ENCODE measurements around the gene PPP4R2. TPM values are rescaled to one million over a fixed set of nuclear protein-coding genes. Genes with fewer than 3 reads are reported as not detected.

Gene PPP4R2, protein sequence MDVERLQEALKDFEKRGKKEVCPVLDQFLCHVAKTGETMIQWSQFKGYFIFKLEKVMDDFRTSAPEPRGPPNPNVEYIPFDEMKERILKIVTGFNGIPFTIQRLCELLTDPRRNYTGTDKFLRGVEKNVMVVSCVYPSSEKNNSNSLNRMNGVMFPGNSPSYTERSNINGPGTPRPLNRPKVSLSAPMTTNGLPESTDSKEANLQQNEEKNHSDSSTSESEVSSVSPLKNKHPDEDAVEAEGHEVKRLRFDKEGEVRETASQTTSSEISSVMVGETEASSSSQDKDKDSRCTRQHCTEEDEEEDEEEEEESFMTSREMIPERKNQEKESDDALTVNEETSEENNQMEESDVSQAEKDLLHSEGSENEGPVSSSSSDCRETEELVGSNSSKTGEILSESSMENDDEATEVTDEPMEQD
- 51.9 and 53.7 TPM in 2 replicates for total RNA-seq (2014; rRNA removed; shearing (Covaris generic))

DNA sequence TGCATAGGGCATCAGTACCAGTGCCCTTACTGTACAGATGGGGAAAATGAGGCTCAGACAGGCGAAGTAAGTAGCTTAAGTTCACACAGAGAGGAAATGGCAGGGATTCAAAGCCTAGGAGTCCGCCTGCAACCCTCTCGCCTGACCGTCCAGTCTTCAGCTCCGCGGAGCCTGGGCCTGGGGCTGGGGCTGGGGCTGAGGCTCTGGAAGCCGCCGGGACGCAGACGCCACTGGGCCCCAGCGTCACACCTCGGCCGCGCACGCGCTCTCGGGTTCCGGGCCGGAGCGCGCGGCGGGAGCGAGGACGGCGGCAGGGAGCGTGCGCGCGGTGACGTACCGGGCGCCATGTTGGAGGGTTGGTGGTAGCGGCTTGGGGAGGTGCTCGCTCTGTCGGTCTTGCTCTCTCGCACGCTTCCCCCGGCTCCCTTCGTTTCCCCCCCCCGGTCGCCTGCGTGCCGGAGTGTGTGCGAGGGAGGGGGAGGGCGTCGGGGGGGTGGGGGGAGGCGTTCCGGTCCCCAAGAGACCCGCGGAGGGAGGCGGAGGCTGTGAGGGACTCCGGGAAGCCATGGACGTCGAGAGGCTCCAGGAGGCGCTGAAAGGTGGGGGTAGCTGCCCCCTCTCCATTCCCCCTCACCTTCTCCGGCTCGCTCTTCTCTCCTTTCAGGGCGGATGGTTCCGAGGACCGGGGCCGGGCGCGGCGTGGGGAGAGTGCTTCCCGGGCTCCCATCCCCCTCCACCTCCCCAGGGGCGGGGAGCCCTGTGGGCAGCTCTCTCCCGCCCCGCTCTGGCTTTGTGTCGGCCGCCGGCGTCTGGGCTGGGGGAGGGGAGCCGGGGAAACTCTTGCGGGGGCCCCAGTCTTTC is at the start of gene PPP4R2:
PPP4R2 (plus strand) TSS at position 339 of the 861 bp plus-strand sequence; CDS start at position 566, 227 bp downstream.
- Histone ChIP-seq H3K4me1 (replicated peaks) (peaks cover 27% of the 10 kb centered on the region), H3K9me3 (replicated peaks) (no peaks in the 10 kb centered on the region), H3K4me3 (peak within 1 kb of the TSS; percentile 86), H3K27me3 (replicated peaks) (no peaks in the 10 kb centered on the region), H3K27ac (peak within 1 kb of the TSS; percentile 93), H3K36me3 (peaks cover 39% of the 10 kb centered on the region)
- peak; percentile 88 to 89 for DNase-seq (ENCODE audit: low read depth in 1 of 2, low spot score in 2 of 2)

- H3K4me1 ChIP-seq (replicated peaks): peaks cover 8% of the 10 kb centered on the region
- no peaks in the 10 kb centered on the region for H3K9me3 ChIP-seq (replicated peaks)
- H3K4me3 ChIP-seq: no peak overlapping the region
- DNase-seq (ENCODE audit: low read depth in 1 of 2, low spot score in 2 of 2): no peak
- H3K27me3 ChIP-seq (replicated peaks): no peaks in the 10 kb centered on the region
- no peaks in the 10 kb centered on the region for H3K36me3 ChIP-seq
- no peak overlapping the region for H3K27ac ChIP-seq
Measured at GRCh38 chr3:72947715-72948490, 48.7 kb upstream of the PPP4R2 start.

DNA sequence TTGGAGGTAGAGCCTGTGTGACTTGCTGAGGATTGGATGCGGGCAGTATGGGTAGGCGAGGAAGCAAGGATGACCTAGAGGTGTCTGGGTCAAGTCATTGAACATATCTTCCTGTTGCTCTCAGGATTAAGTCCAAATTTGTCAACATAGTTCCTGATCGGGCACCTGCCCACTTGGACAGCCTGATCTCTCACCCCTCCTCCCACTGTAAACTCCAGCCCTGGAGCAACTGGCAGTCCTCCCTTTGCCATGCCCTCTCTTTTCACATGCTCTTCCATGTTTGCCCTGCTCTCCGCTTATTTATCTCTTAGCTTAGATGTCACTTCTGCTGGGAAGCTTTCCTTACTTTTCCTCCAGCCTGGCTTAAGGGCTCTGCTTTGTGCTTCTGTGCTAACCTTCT is 47.6 kb upstream of the PPP4R2 start:
- no peaks in the 10 kb centered on the region for H3K27me3 ChIP-seq (replicated peaks)

GRCh38 chr3:72950372-72950771 is 46.2 kb upstream of the PPP4R2 start:
- Histone ChIP-seq H3K4me3 (no peak overlapping the region), H3K4me1 (replicated peaks) (peaks cover 6% of the 10 kb centered on the region), H3K27me3 (replicated peaks) (no peaks in the 10 kb centered on the region), H3K27ac (no peak overlapping the region), H3K36me3 (no peaks in the 10 kb centered on the region), H3K9me3 (replicated peaks) (no peaks in the 10 kb centered on the region)
- DNase-seq (ENCODE audit: low read depth in 1 of 2, low spot score in 2 of 2): no peak

More for the DNA sequence above, 47.6 kb upstream of the PPP4R2 start:
- Histone ChIP-seq H3K9me3 (replicated peaks) (no peaks in the 10 kb centered on the region), H3K27ac (no peak overlapping the region), H3K4me1 (replicated peaks) (peaks cover 8% of the 10 kb centered on the region), H3K4me3 (no peak overlapping the region), H3K36me3 (no peaks in the 10 kb centered on the region)
- no peak for DNase-seq (ENCODE audit: low read depth in 1 of 2, low spot score in 2 of 2)

DNA sequence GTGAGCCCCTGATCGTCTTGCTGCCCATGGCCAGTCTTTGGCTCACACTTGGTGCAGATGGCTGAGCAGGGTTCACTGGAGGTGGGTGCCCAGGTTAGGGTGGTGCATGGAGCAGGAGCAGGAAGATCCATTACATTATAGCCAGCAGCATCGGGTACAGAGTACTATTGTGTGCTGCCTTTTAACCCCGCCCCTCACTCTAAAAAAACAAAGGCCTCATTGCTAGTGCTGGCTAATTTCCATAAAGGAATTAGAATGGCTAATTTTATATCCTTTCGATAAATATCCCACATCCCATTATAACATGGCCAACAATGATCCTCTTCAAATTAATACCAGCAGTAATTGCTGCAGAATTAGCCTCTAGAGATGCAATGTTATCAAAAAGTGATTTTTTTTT is 45.8 kb upstream of the PPP4R2 start:
- Histone ChIP-seq H3K27me3 (replicated peaks) (no peaks in the 10 kb centered on the region), H3K4me1 (replicated peaks) (peaks cover 1% of the 10 kb centered on the region)

DNA sequence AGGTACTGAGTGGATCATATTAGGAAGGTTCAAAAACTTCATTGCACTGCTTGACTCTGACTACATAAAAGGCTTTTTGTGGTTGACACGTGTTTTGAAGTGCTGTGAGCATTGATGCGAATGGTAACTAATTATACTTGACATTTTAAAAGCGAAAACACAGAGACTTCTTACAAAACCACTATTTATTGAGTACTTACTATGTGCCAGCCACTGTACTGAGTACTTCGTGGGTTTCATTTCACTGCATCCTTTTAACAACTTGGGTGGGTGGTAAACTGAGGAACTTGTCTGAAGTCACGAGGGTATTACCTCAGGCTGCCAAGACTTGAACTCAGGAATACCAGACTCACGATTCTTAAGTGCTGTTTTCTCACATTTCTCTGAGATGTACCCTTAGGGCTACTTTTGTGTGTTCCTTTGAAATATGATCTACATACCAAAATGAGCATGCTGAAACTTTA is 45.3 kb upstream of the PPP4R2 start:
- no peaks in the 10 kb centered on the region for H3K27me3 ChIP-seq (replicated peaks)
- H3K9me3 ChIP-seq (replicated peaks): no peaks in the 10 kb centered on the region
- no peak overlapping the region for H3K4me3 ChIP-seq
- H3K36me3 ChIP-seq: no peaks in the 10 kb centered on the region
- DNase-seq (ENCODE audit: low read depth in 1 of 2, low spot score in 2 of 2): no peak
- H3K27ac ChIP-seq: no peak overlapping the region
- no peaks in the 10 kb centered on the region for H3K4me1 ChIP-seq (replicated peaks)

More for the DNA sequence above, 45.8 kb upstream of the PPP4R2 start:
- Histone ChIP-seq H3K27ac (no peak overlapping the region), H3K36me3 (no peaks in the 10 kb centered on the region), H3K9me3 (replicated peaks) (no peaks in the 10 kb centered on the region), H3K4me3 (no peak overlapping the region)
- DNase-seq (ENCODE audit: low read depth in 1 of 2, low spot score in 2 of 2): no peak

DNA sequence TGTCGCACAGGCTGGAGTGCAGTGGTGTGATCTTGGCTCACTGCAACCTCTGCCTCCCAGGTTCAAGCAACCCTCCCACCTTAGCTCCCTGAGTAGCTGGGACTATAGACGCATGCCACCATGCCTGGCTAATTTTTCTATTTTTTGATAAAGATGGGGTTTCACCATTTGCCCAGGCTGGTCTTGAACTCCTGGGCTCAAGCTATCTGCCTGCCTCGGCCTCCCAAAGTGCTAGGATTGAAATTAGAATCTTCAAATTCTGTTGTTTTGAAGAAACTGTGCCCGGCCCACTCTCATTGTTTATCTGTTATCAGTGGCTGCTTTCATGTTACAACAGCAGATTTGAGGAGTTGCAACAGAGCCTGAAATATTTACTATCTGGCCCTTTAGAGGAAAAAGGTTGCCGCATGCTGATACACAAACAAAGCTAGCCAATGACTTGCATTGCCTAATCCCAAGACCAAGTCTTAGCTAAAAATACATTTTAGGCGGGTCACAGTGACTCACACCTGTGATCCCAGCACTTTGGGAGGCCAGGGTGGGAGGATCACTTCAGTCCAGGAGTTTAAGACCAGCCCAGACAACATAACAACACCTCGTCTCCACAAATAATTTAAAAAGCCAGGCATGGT is 43.2 kb upstream of the PPP4R2 start:
- Histone ChIP-seq H3K36me3 (no peaks in the 10 kb centered on the region), H3K4me3 (no peak overlapping the region), H3K4me1 (replicated peaks) (no peaks in the 10 kb centered on the region), H3K9me3 (replicated peaks) (no peaks in the 10 kb centered on the region), H3K27me3 (replicated peaks) (no peaks in the 10 kb centered on the region), H3K27ac (no peak overlapping the region)
- no peak for DNase-seq (ENCODE audit: low read depth in 1 of 2, low spot score in 2 of 2)

GRCh38 chr3:72957297-72957696 is 39.3 kb upstream of the PPP4R2 start:
- DNase-seq (ENCODE audit: low read depth in 1 of 2, low spot score in 2 of 2): no peak
- H3K36me3 ChIP-seq: no peaks in the 10 kb centered on the region
- H3K4me3 ChIP-seq: no peak overlapping the region
- no peaks in the 10 kb centered on the region for H3K27me3 ChIP-seq (replicated peaks)
- no peak overlapping the region for H3K27ac ChIP-seq
- no peaks in the 10 kb centered on the region for H3K4me1 ChIP-seq (replicated peaks)
- no peaks in the 10 kb centered on the region for H3K9me3 ChIP-seq (replicated peaks)

- Histone ChIP-seq H3K27me3 (replicated peaks) (no peaks in the 10 kb centered on the region), H3K9me3 (replicated peaks) (no peaks in the 10 kb centered on the region), H3K27ac (no peak overlapping the region), H3K4me1 (replicated peaks) (no peaks in the 10 kb centered on the region), H3K36me3 (no peaks in the 10 kb centered on the region), H3K4me3 (no peak overlapping the region)
- DNase-seq (ENCODE audit: low read depth in 1 of 2, low spot score in 2 of 2): no peak
Measured at GRCh38 chr3:72959336-72959735, 37.3 kb upstream of the PPP4R2 start.

DNA sequence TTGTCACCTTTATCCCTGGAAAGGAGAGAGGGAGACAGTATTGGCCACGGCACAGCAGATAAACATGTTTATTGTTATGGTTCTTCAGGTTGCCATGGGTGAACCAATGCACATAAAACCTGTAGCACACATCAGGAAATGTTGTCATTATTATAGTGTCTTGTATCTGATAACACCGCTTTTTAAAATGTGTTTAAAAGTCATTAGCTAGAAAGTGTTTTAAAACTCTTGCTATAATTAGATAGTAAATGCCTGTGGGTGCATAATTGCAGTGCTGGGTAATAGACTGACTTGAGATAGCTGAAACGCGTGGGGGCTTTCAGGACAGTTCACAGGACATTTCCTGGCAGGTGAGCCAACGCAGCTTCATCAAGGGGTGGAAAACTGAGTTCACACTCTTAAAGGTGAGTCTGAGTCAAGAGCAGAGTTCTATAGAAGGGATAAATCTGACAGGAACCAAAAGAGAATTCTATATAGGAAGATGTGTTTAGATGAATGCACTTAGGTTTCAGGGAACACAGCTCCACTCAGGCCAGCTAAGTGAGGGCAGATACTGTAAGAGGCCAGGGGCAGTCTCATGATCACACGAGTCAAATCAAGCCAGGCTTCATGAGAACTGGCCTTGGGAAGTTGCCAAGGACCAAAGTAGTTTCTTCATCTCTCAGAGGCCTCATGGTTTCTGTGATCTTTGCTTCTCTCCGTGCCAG is 35.6 kb upstream of the PPP4R2 start:
- no peak overlapping the region for H3K4me3 ChIP-seq
- H3K27me3 ChIP-seq (replicated peaks): no peaks in the 10 kb centered on the region
- no peak for DNase-seq (ENCODE audit: low read depth in 1 of 2, low spot score in 2 of 2)
- no peaks in the 10 kb centered on the region for H3K4me1 ChIP-seq (replicated peaks)
- no peak overlapping the region for H3K27ac ChIP-seq
- H3K36me3 ChIP-seq: no peaks in the 10 kb centered on the region
- H3K9me3 ChIP-seq (replicated peaks): no peaks in the 10 kb centered on the region

DNA sequence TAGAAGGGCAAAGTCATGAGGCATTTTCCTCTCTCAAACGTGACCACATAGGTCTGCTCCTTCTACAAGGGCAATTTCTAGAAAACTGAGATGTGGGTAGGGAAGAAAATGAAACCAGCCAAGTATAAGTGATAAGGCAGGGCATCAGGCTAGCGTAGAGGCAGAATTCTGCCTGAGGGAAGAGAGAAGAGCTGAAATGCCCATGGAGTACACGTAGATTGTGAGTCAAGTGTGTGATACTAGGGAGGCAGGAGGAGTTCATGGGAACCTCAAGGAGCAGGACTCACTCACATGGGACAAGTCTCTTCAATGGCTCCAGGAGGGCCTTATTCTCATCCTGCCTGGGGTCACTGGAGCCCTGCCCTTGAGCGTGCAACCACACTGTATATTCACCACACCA is 34.9 kb upstream of the PPP4R2 start:
- Histone ChIP-seq H3K27ac (no peak overlapping the region), H3K27me3 (replicated peaks) (no peaks in the 10 kb centered on the region)
- no peak for DNase-seq (ENCODE audit: low read depth in 1 of 2, low spot score in 2 of 2)

GRCh38 chr3:72962317-72962716 is 34.3 kb upstream of the PPP4R2 start:
- no peaks in the 10 kb centered on the region for H3K27me3 ChIP-seq (replicated peaks)
- no peaks in the 10 kb centered on the region for H3K4me1 ChIP-seq (replicated peaks)
- no peak overlapping the region for H3K27ac ChIP-seq
- no peak overlapping the region for H3K4me3 ChIP-seq
- H3K36me3 ChIP-seq: no peaks in the 10 kb centered on the region
- DNase-seq (ENCODE audit: low read depth in 1 of 2, low spot score in 2 of 2): no peak
- H3K9me3 ChIP-seq (replicated peaks): no peaks in the 10 kb centered on the region

More for the DNA sequence above, 34.9 kb upstream of the PPP4R2 start:
- no peaks in the 10 kb centered on the region for H3K36me3 ChIP-seq
- H3K4me3 ChIP-seq: no peak overlapping the region
- H3K9me3 ChIP-seq (replicated peaks): no peaks in the 10 kb centered on the region
- H3K4me1 ChIP-seq (replicated peaks): no peaks in the 10 kb centered on the region
